ENCODE results near the gene PCED1B.
A peak's percentile ranks its signal among the peaks of the same experiment; 100 is the strongest.
"Not testable (repeated sequence)": the region's sequence is repeated elsewhere in the genome, so short reads cannot be mapped to it uniquely, and the experiment has no call there.

PCED1B gene

GRCh38 chr12:47206450-47207339 is 127.3 kb downstream of the PCED1B start:
- no peak for DNase-seq (ENCODE audit: low read depth)

- peak; percentile 51 for DNase-seq (ENCODE audit: low read depth)
These were observed 127.9 kb downstream of the PCED1B start for GRCh38 chr12:47207340-47207717.

GRCh38 chr12:47207829-47208248 is 128.4 kb downstream of the PCED1B start:
- no peak for DNase-seq (ENCODE audit: low read depth)

GRCh38 chr12:47209014-47209413 is 129.6 kb downstream of the PCED1B start:
- DNase-seq (ENCODE audit: low read depth): no peak

- DNase-seq (ENCODE audit: low read depth): no peak
These were observed 131.4 kb downstream of the PCED1B start for GRCh38 chr12:47210776-47211175.

- no peak for DNase-seq (ENCODE audit: low read depth)
These were observed 133.2 kb downstream of the PCED1B start for GRCh38 chr12:47212701-47213039.

GRCh38 chr12:47213396-47213795 is 134.0 kb downstream of the PCED1B start:
- DNase-seq (ENCODE audit: low read depth): no peak

- DNase-seq (ENCODE audit: low read depth): no peak
These were observed 134.7 kb downstream of the PCED1B start for GRCh38 chr12:47214001-47214619.

GRCh38 chr12:47214771-47215170 is 135.3 kb downstream of the PCED1B start:
- DNase-seq (ENCODE audit: low read depth): no peak

- peak; percentile 59 for DNase-seq (ENCODE audit: low read depth)
These were observed 136.8 kb downstream of the PCED1B start for GRCh38 chr12:47216150-47216677.

- not testable (repeated sequence) for DNase-seq (ENCODE audit: low read depth)
These were observed 138.1 kb downstream of the PCED1B start for GRCh38 chr12:47217595-47217869.

GRCh38 chr12:47218191-47218654 is 138.8 kb downstream of the PCED1B start:
- no peak for DNase-seq (ENCODE audit: low read depth)

- DNase-seq (ENCODE audit: low read depth): no peak
These were observed 139.8 kb downstream of the PCED1B start for GRCh38 chr12:47219243-47219642.

- DNase-seq (ENCODE audit: low read depth): no peak
These were observed 142.0 kb downstream of the PCED1B start for GRCh38 chr12:47221256-47222023.

GRCh38 chr12:47222520-47223030 is 143.2 kb downstream of the PCED1B start:
- DNase-seq (ENCODE audit: low read depth): no peak

- DNase-seq (ENCODE audit: low read depth): no peak
These were observed 143.8 kb downstream of the PCED1B start for GRCh38 chr12:47223031-47223847.

- DNase-seq (ENCODE audit: low read depth): no peak
These were observed 144.4 kb downstream of the PCED1B start for GRCh38 chr12:47223848-47224213.

GRCh38 chr12:47224563-47225133 is 145.2 kb downstream of the PCED1B start:
- DNase-seq (ENCODE audit: low read depth): no peak

GRCh38 chr12:47225356-47225755 is 145.9 kb downstream of the PCED1B start:
- DNase-seq (ENCODE audit: low read depth): no peak

- DNase-seq (ENCODE audit: low read depth): no peak
These were observed 146.8 kb downstream of the PCED1B start for GRCh38 chr12:47226199-47226598.

GRCh38 chr12:47228802-47229201 is 149.4 kb downstream of the PCED1B start:
- DNase-seq (ENCODE audit: low read depth): no peak

Data from T-helper 22 cell (primary cell).